Endothelial cell of umbilical vein (primary cell): ENCODE results near the gene KIF5C. TPM values are rescaled to one million over a fixed set of nuclear protein-coding genes. Genes with fewer than 3 reads are reported as not detected.

ENCODE experiments used
- BruUV-seq: library from RNA; stranded (reverse); fragments of 400-500 nt; replicated peaks from 2 replicates; lab custom pipeline; 2021; lab: Mats Ljungman, UMichigan
- CTCF ChIA-PET: fragments of 300-600, 350-600 bp; sonication (Branson Sonifier 250); formaldehyde crosslinking; loops from one replicate; lab custom pipeline; 2021; ENCODE audit warnings: antibody characterized with exemption, inconsistent platforms; lab: Charles Lee
- POLR2A ChIA-PET: fragments of 300-600, 350-600 bp; sonication (Branson Sonifier 250); formaldehyde crosslinking; loops from one replicate; lab custom pipeline; 2021; ENCODE audit warnings: antibody characterized with exemption, inconsistent platforms; lab: Charles Lee
- DNase-seq: peaks from one replicate; pipeline ENCODE4 v3.0.0-alpha.2; 2011; ENCODE audit warnings: low read depth, low spot score
- FAIRE-seq: peaks from 2 replicates; lab custom pipeline; 2011; peaks lifted over from hg19 to GRCh38; lab: Jason Lieb, UNC
- H2AFZ ChIP-seq: 2 replicates; pipeline ENCODE4 v1.6.0; 2012; ENCODE audit warnings: low read depth, low read length, control low read depth, inconsistent platforms
- H3K27ac ChIP-seq: 2 replicates; pipeline ENCODE4 v1.5.1; 2011; ENCODE audit warnings: low read depth, mild to moderate bottlenecking, control low read depth, low read length, moderate library complexity; ENCODE audit not compliant: insufficient read depth
- H3K27me3 ChIP-seq, 2 experiments: 2 replicates each; pipeline versions ENCODE4 v1.6.0 to v1.6.1; 2011; ENCODE audit warnings: low read length in 2 of 2, mixed read lengths in 1 of 2; ENCODE audit not compliant: control insufficient read depth in 2 of 2, insufficient read depth in 2 of 2
- H3K36me3 ChIP-seq, 2 experiments: 2 replicates in 1 of 2; 3 replicates in 1 of 2; pipeline ENCODE4 v1.5.1; 2011; ENCODE audit warnings: low read length in 2 of 2, mild to moderate bottlenecking in 1 of 2, moderate library complexity in 1 of 2; ENCODE audit not compliant: control insufficient read depth in 2 of 2, insufficient read depth in 2 of 2; ENCODE audit errors: extremely low read depth in 1 of 2
- H3K4me1 ChIP-seq: 3 replicates; pipeline ENCODE4 v1.5.1; 2011; ENCODE audit warnings: mild to moderate bottlenecking, low read length; ENCODE audit not compliant: control insufficient read depth, insufficient read depth; ENCODE audit errors: extremely low read depth
- H3K4me2 ChIP-seq: 2 replicates; pipeline ENCODE4 v1.6.1; 2011; ENCODE audit warnings: low read length, control low read depth, mixed read lengths; ENCODE audit not compliant: insufficient read depth
- H3K4me3 ChIP-seq, 3 experiments: fragments of 200-600 bp in 1 of 3; sonication (generic), shearing (Covaris generic) in 1 of 3; replicated peaks in 1 of 3; 2 replicates each; pipeline ENCODE4 v1.5.1; 2011 to 2016; ENCODE audit warnings: control low read depth in 3 of 3, low read length in 3 of 3, mild to moderate bottlenecking in 2 of 3, inconsistent platforms in 1 of 3, low read depth in 1 of 3, moderate library complexity in 1 of 3; ENCODE audit not compliant: insufficient read depth in 1 of 3
- H3K79me2 ChIP-seq: 2 replicates; pipeline ENCODE4 v1.6.0; 2012; ENCODE audit warnings: low read length, inconsistent platforms; ENCODE audit not compliant: control insufficient read depth, insufficient read depth
- H3K9ac ChIP-seq: replicated peaks from 2 replicates; pipeline ENCODE3; 2011; ENCODE audit warnings: low read length, control low read depth; ENCODE audit not compliant: insufficient read depth; ENCODE audit errors: extremely low read depth
- H3K9me1 ChIP-seq: replicated peaks from 3 replicates; pipeline ENCODE4 v1.6.0; 2011; ENCODE audit warnings: mild to moderate bottlenecking, low read length; ENCODE audit not compliant: control insufficient read depth, insufficient read depth; ENCODE audit errors: extremely low read depth
- H3K9me3 ChIP-seq: replicated peaks from 2 replicates; pipeline ENCODE4 v1.5.1; 2012; ENCODE audit warnings: low read length, inconsistent platforms; ENCODE audit not compliant: control insufficient read depth, insufficient read depth
- H4K20me1 ChIP-seq: replicated peaks from 2 replicates; pipeline ENCODE3; 2011; ENCODE audit warnings: mild to moderate bottlenecking, low read length; ENCODE audit not compliant: control insufficient read depth, insufficient read depth; ENCODE audit errors: extremely low read depth
- EZH2 ChIP-seq: IDR thresholded peaks from 2 replicates; pipeline ENCODE4 v1.6.1; 2012; ENCODE audit warnings: borderline replicate concordance, low read depth, mild to moderate bottlenecking, moderate library complexity, low read length, inconsistent platforms; ENCODE audit not compliant: severe bottlenecking
- FOS ChIP-seq: IDR thresholded peaks from 2 replicates; pipeline ENCODE4 v1.6.1; 2011; ENCODE audit warnings: mild to moderate bottlenecking, low read length, moderate library complexity, borderline replicate concordance; ENCODE audit not compliant: insufficient read depth
- GATA2 ChIP-seq: IDR thresholded peaks from 2 replicates; pipeline ENCODE4 v1.7.0; 2011; ENCODE audit warnings: low read depth, mild to moderate bottlenecking, moderate library complexity, mixed read lengths, low read length; ENCODE audit not compliant: insufficient read length, insufficient read depth
- JUN ChIP-seq: IDR thresholded peaks from 2 replicates; pipeline ENCODE4 v1.6.1; 2011; ENCODE audit warnings: borderline replicate concordance, low read depth; ENCODE audit not compliant: insufficient read length, insufficient read depth
- MYC ChIP-seq: IDR thresholded peaks from one replicate; pipeline ENCODE4 v1.6.1; 2011; ENCODE audit warnings: mild to moderate bottlenecking, low read depth, low read length
- POLR2A ChIP-seq: IDR thresholded peaks from 2 replicates; pipeline ENCODE4 v1.6.1; 2012; ENCODE audit warnings: low read depth, mild to moderate bottlenecking, control low read depth, low read length
- POLR2AphosphoS5 ChIP-seq: IDR thresholded peaks from 2 replicates; pipeline ENCODE4 v1.6.1; 2012; ENCODE audit warnings: low read depth, mild to moderate bottlenecking, control low read depth, low read length, moderate library complexity; ENCODE audit not compliant: insufficient read depth
- dilution Hi-C: fragments of 300-500 bp; cut with MboI; formaldehyde crosslinking; loops from one replicate; pipeline ENCODE4 v1.15.0; 2019; ENCODE audit warnings: low sequenced_read_pairs; ENCODE audit not compliant: extremely low pct_ligation_motif_present
- intact Hi-C: fragments of 100-400 bp; cut with micrococcal nuclease; formaldehyde crosslinking; loops from one replicate; pipeline ENCODE4 v1.10.0; 2022
- polyA plus RNA-seq, 4 experiments: library from polyadenylated mRNA; depleted of rRNA in 3 of 4; stranded (reverse) in 3 of 4; unstranded in 1 of 4; fragments of >200 nt; gene quantifications; 2 replicates each; pipeline versions ENCODE4 v1.2.1 to v1.2.3, GENCODE V29; 2011 to 2012; ENCODE audit warnings: missing spikeins in 1 of 4
- total RNA-seq: library from RNA; stranded (reverse); gene quantifications from 2 replicates; pipeline ENCODE4 v1.2.3, GENCODE V29; 2021
- TF ChIP-seq, protein P1 (sequence below), 2 donors: IDR thresholded peaks; 1 replicate in 1 of 2; 2 replicates in 1 of 2; pipeline ENCODE4 v1.5.1; 2011; ENCODE audit warnings: low read length in 2 of 2, mild to moderate bottlenecking in 2 of 2, moderate library complexity in 2 of 2, control low read depth in 1 of 2, inconsistent platforms in 1 of 2, low read depth in 1 of 2; ENCODE audit not compliant: insufficient read depth in 1 of 2; ENCODE audit errors: extremely low read depth in 1 of 2
- TF ChIP-seq, protein P2 (sequence below): IDR thresholded peaks from 2 replicates; pipeline ENCODE4 v1.6.1; 2011; ENCODE audit not compliant: insufficient read depth, insufficient read length

KIF5C gene
- total and polyA plus RNA-seq, 2 donors (not counting 3 experiments of a cell fraction or from before 2014, with no cell fraction given) = 0.01 to 0.55 TPM

DNA sequence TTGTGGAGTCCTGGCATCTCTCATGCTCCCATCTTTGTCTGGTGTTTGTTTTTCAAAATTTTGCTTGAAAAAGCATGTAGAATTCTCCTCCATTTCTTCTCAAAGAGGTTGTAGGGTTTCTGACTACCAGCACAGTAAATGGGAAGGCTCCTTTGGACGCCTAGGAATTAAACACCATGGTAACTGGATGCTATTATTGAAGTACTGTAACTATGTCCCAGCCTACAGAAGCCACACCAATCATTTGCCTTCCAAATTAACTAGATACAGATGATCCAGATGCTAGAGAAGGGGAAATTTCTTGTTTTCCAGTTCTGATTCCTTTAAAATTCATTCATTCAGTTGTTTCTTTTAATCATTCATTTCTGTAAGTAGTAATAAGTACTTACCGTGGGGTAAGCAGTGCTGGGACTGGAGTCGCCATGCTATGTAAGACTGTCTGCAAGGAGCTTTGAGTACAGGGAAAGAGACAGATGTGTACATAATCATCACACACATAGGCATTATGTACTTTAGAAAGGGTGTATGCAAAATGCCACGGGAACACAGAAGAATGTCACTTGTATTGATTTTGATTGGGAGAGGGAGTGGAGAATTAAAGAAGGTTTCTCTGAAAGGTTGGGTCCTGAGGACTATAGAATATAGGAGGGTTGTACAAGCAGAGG, 49.6 kb downstream of the KIF5C start:
- no peak for DNase-seq
- intact Hi-C loops = loop anchor here (5.0 kb wide), 1 partner anchor 937 kb away; no protein-coding TSS in a partner anchor
- POLR2A ChIA-PET = no interaction called here

More for the DNA sequence above, 49.6 kb downstream of the KIF5C start:
- H3K79me2 ChIP-seq = no peaks in the 10 kb centered on the region
- no peak overlapping the region for H3K9ac ChIP-seq
- no peak for FAIRE-seq
- no peak overlapping the region for H2AFZ ChIP-seq
- no TSS peak for BruUV-seq
- no peaks in the 10 kb centered on the region for H3K9me3 ChIP-seq
- CTCF ChIA-PET = interaction anchor here (0.9 kb wide), 1 partner anchor 17 kb away, joined by 4 read pairs; no protein-coding TSS in a partner anchor
- TF ChIP-seq, protein P1, sequence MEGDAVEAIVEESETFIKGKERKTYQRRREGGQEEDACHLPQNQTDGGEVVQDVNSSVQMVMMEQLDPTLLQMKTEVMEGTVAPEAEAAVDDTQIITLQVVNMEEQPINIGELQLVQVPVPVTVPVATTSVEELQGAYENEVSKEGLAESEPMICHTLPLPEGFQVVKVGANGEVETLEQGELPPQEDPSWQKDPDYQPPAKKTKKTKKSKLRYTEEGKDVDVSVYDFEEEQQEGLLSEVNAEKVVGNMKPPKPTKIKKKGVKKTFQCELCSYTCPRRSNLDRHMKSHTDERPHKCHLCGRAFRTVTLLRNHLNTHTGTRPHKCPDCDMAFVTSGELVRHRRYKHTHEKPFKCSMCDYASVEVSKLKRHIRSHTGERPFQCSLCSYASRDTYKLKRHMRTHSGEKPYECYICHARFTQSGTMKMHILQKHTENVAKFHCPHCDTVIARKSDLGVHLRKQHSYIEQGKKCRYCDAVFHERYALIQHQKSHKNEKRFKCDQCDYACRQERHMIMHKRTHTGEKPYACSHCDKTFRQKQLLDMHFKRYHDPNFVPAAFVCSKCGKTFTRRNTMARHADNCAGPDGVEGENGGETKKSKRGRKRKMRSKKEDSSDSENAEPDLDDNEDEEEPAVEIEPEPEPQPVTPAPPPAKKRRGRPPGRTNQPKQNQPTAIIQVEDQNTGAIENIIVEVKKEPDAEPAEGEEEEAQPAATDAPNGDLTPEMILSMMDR (IDR thresholded peaks at IDR 0.05; ENCODE audit: extremely low read depth in 1 of 2, insufficient read depth in 1 of 2, low read depth in 1 of 2, low read length in 2 of 2) = no peak
- TF ChIP-seq, protein P2, sequence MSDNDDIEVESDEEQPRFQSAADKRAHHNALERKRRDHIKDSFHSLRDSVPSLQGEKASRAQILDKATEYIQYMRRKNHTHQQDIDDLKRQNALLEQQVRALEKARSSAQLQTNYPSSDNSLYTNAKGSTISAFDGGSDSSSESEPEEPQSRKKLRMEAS = no peak
- TF ChIP-seq POLR2AphosphoS5 (no peak), GATA2 (no peak), POLR2A (no peak), FOS (no peak), MYC (no peak), JUN (no peak), EZH2 (no peak)
- dilution Hi-C loops = no loop called here
- no peak overlapping the region for H3K27ac ChIP-seq
- no peaks in the 10 kb centered on the region for H3K9me1 ChIP-seq
- H3K4me2 ChIP-seq = no peak overlapping the region
- no peaks in the 10 kb centered on the region for H3K27me3 ChIP-seq
- H3K4me1 ChIP-seq = no peaks in the 10 kb centered on the region
- no peaks in the 10 kb centered on the region for H4K20me1 ChIP-seq
- H3K4me3 ChIP-seq = no peak overlapping the region
- H3K36me3 ChIP-seq = no peaks in the 10 kb centered on the region
